ENCODE results near the gene IGFBP2.

GRCh38 chr2:216645636-216645950 lies 12.4 kb downstream of the IGFBP2 start:
- TF ChIP-seq CTCF (IDR thresholded peaks at IDR 0.05) (no peak), POLR2A (IDR thresholded peaks at IDR 0.05) (no peak)

Data from body of pancreas (tissue), 4 donors.